ENCODE data around the gene L3MBTL4.
A peak's percentile ranks its signal among the peaks of the same experiment; 100 is the strongest.

L3MBTL4 gene

GRCh38 chr18:6406910-6407470 lies 7.7 kb downstream of the L3MBTL4 start:
- no peaks in the 10 kb centered on the region for H3K79me2 ChIP-seq (ENCODE audit: control insufficient read depth, insufficient read depth, low read length, unreplicated experiment)
- H3K4me1 ChIP-seq (ENCODE audit: control insufficient read depth, insufficient read depth, low read length, unreplicated experiment) = no peaks in the 10 kb centered on the region
- 0 out of 2 replicates have a peak overlapping the region, but pooled peaks have one; percentile 21 for H3K4me3 ChIP-seq (ENCODE audit: low read depth, low read length)
- no peaks in the 10 kb centered on the region for H3K36me3 ChIP-seq (ENCODE audit: insufficient read depth, low read length)
- no peak overlapping the region for H2AFZ ChIP-seq (ENCODE audit: low read length, unreplicated experiment)
- peaks cover under 1% of the 10 kb centered on the region; the same call in 1 of the 2 replicates for H3K27me3 ChIP-seq (ENCODE audit: insufficient read depth, low read length)
- no peak overlapping the region for H3K27ac ChIP-seq (ENCODE audit: low read depth, low read length)

- Histone ChIP-seq H2AFZ (ENCODE audit: low read length, unreplicated experiment) (no peak overlapping the region), H3K79me2 (ENCODE audit: control insufficient read depth, insufficient read depth, low read length, unreplicated experiment) (no peaks in the 10 kb centered on the region), H3K27ac (ENCODE audit: low read depth, low read length) (0 out of 2 replicates have a peak overlapping the region, but pooled peaks have one; percentile 29), H3K36me3 (ENCODE audit: insufficient read depth, low read length) (no peaks in the 10 kb centered on the region), H3K4me3 (ENCODE audit: low read depth, low read length) (0 out of 2 replicates have a peak overlapping the region, but pooled peaks have one; percentile 21), H3K4me1 (ENCODE audit: control insufficient read depth, insufficient read depth, low read length, unreplicated experiment) (no peaks in the 10 kb centered on the region), H3K27me3 (ENCODE audit: insufficient read depth, low read length) (no peaks in the 10 kb centered on the region; the same call in 1 of the 2 replicates)
These were observed 8.4 kb downstream of the L3MBTL4 start for GRCh38 chr18:6406075-6406909.

- H3K4me1 ChIP-seq (ENCODE audit: control insufficient read depth, insufficient read depth, low read length, unreplicated experiment) = no peaks in the 10 kb centered on the region
- no peaks in the 10 kb centered on the region for H3K79me2 ChIP-seq (ENCODE audit: control insufficient read depth, insufficient read depth, low read length, unreplicated experiment)
These were observed 9.3 kb downstream of the L3MBTL4 start for GRCh38 chr18:6405237-6406074.

GRCh38 chr18:6404834-6405233 lies 9.9 kb downstream of the L3MBTL4 start:
- Histone ChIP-seq H3K4me3 (ENCODE audit: low read depth, low read length) (no peak overlapping the region), H3K4me1 (ENCODE audit: control insufficient read depth, insufficient read depth, low read length, unreplicated experiment) (no peaks in the 10 kb centered on the region), H3K36me3 (ENCODE audit: insufficient read depth, low read length) (no peaks in the 10 kb centered on the region), H3K27me3 (ENCODE audit: insufficient read depth, low read length) (peaks cover 2% of the 10 kb centered on the region), H2AFZ (ENCODE audit: low read length, unreplicated experiment) (no peak overlapping the region), H3K79me2 (ENCODE audit: control insufficient read depth, insufficient read depth, low read length, unreplicated experiment) (no peaks in the 10 kb centered on the region), H3K27ac (ENCODE audit: low read depth, low read length) (no peak overlapping the region)

More at GRCh38 chr18:6405237-6406074, 9.3 kb downstream of the L3MBTL4 start:
- Histone ChIP-seq H3K27me3 (ENCODE audit: insufficient read depth, low read length) (no peaks in the 10 kb centered on the region; the same call in none of the 2 replicates), H2AFZ (ENCODE audit: low read length, unreplicated experiment) (no peak overlapping the region), H3K4me3 (ENCODE audit: low read depth, low read length) (no peak overlapping the region), H3K36me3 (ENCODE audit: insufficient read depth, low read length) (no peaks in the 10 kb centered on the region), H3K27ac (ENCODE audit: low read depth, low read length) (no peak overlapping the region)

- Histone ChIP-seq H2AFZ (ENCODE audit: low read length, unreplicated experiment) (no peak overlapping the region), H3K36me3 (ENCODE audit: insufficient read depth, low read length) (no peaks in the 10 kb centered on the region), H3K4me1 (ENCODE audit: control insufficient read depth, insufficient read depth, low read length, unreplicated experiment) (no peaks in the 10 kb centered on the region), H3K27ac (ENCODE audit: low read depth, low read length) (no peak overlapping the region), H3K79me2 (ENCODE audit: control insufficient read depth, insufficient read depth, low read length, unreplicated experiment) (no peaks in the 10 kb centered on the region), H3K27me3 (ENCODE audit: insufficient read depth, low read length) (peaks cover 6% of the 10 kb centered on the region), H3K4me3 (ENCODE audit: low read depth, low read length) (no peak overlapping the region)
These were observed 13.0 kb downstream of the L3MBTL4 start for GRCh38 chr18:6401687-6402086.

GRCh38 chr18:6399776-6400175 lies 14.9 kb downstream of the L3MBTL4 start:
- H2AFZ ChIP-seq (ENCODE audit: low read length, unreplicated experiment) = no peak overlapping the region
- H3K4me1 ChIP-seq (ENCODE audit: control insufficient read depth, insufficient read depth, low read length, unreplicated experiment) = no peaks in the 10 kb centered on the region
- H3K27ac ChIP-seq (ENCODE audit: low read depth, low read length) = no peak overlapping the region
- no peaks in the 10 kb centered on the region for H3K79me2 ChIP-seq (ENCODE audit: control insufficient read depth, insufficient read depth, low read length, unreplicated experiment)
- H3K27me3 ChIP-seq (ENCODE audit: insufficient read depth, low read length) = peaks cover 6% of the 10 kb centered on the region
- no peak overlapping the region for H3K4me3 ChIP-seq (ENCODE audit: low read depth, low read length)
- no peaks in the 10 kb centered on the region for H3K36me3 ChIP-seq (ENCODE audit: insufficient read depth, low read length)

GRCh38 chr18:6397931-6398566 lies 16.7 kb downstream of the L3MBTL4 start:
- H3K4me3 ChIP-seq (ENCODE audit: low read depth, low read length) = no peak overlapping the region
- no peak overlapping the region for H3K27ac ChIP-seq (ENCODE audit: low read depth, low read length)
- peaks cover 6% of the 10 kb centered on the region for H3K27me3 ChIP-seq (ENCODE audit: insufficient read depth, low read length)
- no peak overlapping the region for H2AFZ ChIP-seq (ENCODE audit: low read length, unreplicated experiment)
- H3K36me3 ChIP-seq (ENCODE audit: insufficient read depth, low read length) = no peaks in the 10 kb centered on the region
- H3K79me2 ChIP-seq (ENCODE audit: control insufficient read depth, insufficient read depth, low read length, unreplicated experiment) = no peaks in the 10 kb centered on the region
- no peaks in the 10 kb centered on the region for H3K4me1 ChIP-seq (ENCODE audit: control insufficient read depth, insufficient read depth, low read length, unreplicated experiment)

GRCh38 chr18:6396847-6397246 lies 17.9 kb downstream of the L3MBTL4 start:
- H3K27ac ChIP-seq (ENCODE audit: low read depth, low read length) = no peak overlapping the region
- no peak overlapping the region for H3K4me3 ChIP-seq (ENCODE audit: low read depth, low read length)
- no peaks in the 10 kb centered on the region for H3K36me3 ChIP-seq (ENCODE audit: insufficient read depth, low read length)
- H3K4me1 ChIP-seq (ENCODE audit: control insufficient read depth, insufficient read depth, low read length, unreplicated experiment) = no peaks in the 10 kb centered on the region
- H3K79me2 ChIP-seq (ENCODE audit: control insufficient read depth, insufficient read depth, low read length, unreplicated experiment) = no peaks in the 10 kb centered on the region
- peaks cover 6% of the 10 kb centered on the region; the same call in 1 of the 2 replicates for H3K27me3 ChIP-seq (ENCODE audit: insufficient read depth, low read length)
- no peak overlapping the region for H2AFZ ChIP-seq (ENCODE audit: low read length, unreplicated experiment)

GRCh38 chr18:6396276-6396675 lies 18.4 kb downstream of the L3MBTL4 start:
- Histone ChIP-seq H3K4me1 (ENCODE audit: control insufficient read depth, insufficient read depth, low read length, unreplicated experiment) (no peaks in the 10 kb centered on the region), H3K27me3 (ENCODE audit: insufficient read depth, low read length) (peaks cover 6% of the 10 kb centered on the region; the same call in 1 of the 2 replicates), H2AFZ (ENCODE audit: low read length, unreplicated experiment) (no peak overlapping the region), H3K36me3 (ENCODE audit: insufficient read depth, low read length) (no peaks in the 10 kb centered on the region), H3K79me2 (ENCODE audit: control insufficient read depth, insufficient read depth, low read length, unreplicated experiment) (no peaks in the 10 kb centered on the region), H3K4me3 (ENCODE audit: low read depth, low read length) (no peak overlapping the region), H3K27ac (ENCODE audit: low read depth, low read length) (no peak overlapping the region)

GRCh38 chr18:6389005-6389404 lies 25.7 kb downstream of the L3MBTL4 start:
- Histone ChIP-seq H3K4me3 (ENCODE audit: low read depth, low read length) (no peak overlapping the region), H3K27ac (ENCODE audit: low read depth, low read length) (no peak overlapping the region), H3K79me2 (ENCODE audit: control insufficient read depth, insufficient read depth, low read length, unreplicated experiment) (no peaks in the 10 kb centered on the region), H3K27me3 (ENCODE audit: insufficient read depth, low read length) (no peaks in the 10 kb centered on the region), H3K36me3 (ENCODE audit: insufficient read depth, low read length) (no peaks in the 10 kb centered on the region), H3K4me1 (ENCODE audit: control insufficient read depth, insufficient read depth, low read length, unreplicated experiment) (no peaks in the 10 kb centered on the region), H2AFZ (ENCODE audit: low read length, unreplicated experiment) (no peak overlapping the region)
